GM21825 (cell line): ENCODE data around the gene SELENOV.
"Not testable (repeated sequence)": the region's sequence is repeated elsewhere in the genome, so short reads cannot be mapped to it uniquely, and the experiment has no call there.

Source experiments
- ATAC-seq: cut with Tn5 transposase; IDR thresholded peaks from one replicate; pipeline ENCODE4 v1.9.1; 2021; ENCODE audit warnings: mild to moderate bottlenecking, moderate library complexity; ENCODE audit not compliant: unreplicated experiment

Gene SELENOV

GRCh38 chr19:39514840-39515550 lies at the start of gene SELENOV:
TSS of gene SELENOV (plus strand) at chr19:39515139. CDS start at chr19:39515213, 74 bp downstream.
- no peak for ATAC-seq

- ATAC-seq: no peak
Observed at GRCh38 chr19:39465956-39466747, 48.8 kb upstream of the SELENOV start.

GRCh38 chr19:39467941-39468340 lies 47.0 kb upstream of the SELENOV start:
- no peak for ATAC-seq

- no peak for ATAC-seq
Observed at GRCh38 chr19:39469036-39469435, 45.9 kb upstream of the SELENOV start.

- ATAC-seq: no peak
Observed at GRCh38 chr19:39469567-39469966, 45.4 kb upstream of the SELENOV start.

GRCh38 chr19:39470724-39471339 lies 44.1 kb upstream of the SELENOV start:
- no peak for ATAC-seq

GRCh38 chr19:39471756-39472536 lies 43.0 kb upstream of the SELENOV start:
- ATAC-seq: no peak

GRCh38 chr19:39472746-39473442 lies 42.0 kb upstream of the SELENOV start:
- no peak for ATAC-seq

GRCh38 chr19:39473443-39473960 lies 41.4 kb upstream of the SELENOV start:
- ATAC-seq: no peak

- ATAC-seq: no peak
Observed at GRCh38 chr19:39474139-39474620, 40.8 kb upstream of the SELENOV start.

GRCh38 chr19:39475748-39476147 lies 39.2 kb upstream of the SELENOV start:
- no peak for ATAC-seq

- not testable (repeated sequence) for ATAC-seq
Observed at GRCh38 chr19:39479319-39479801, 35.6 kb upstream of the SELENOV start.

- no peak for ATAC-seq
Observed at GRCh38 chr19:39479916-39480315, 35.0 kb upstream of the SELENOV start.

GRCh38 chr19:39480337-39481228 lies 34.4 kb upstream of the SELENOV start, which contains the start of gene TIMM50:
TSS of gene TIMM50 (plus strand) at chr19:39480838. CDS start at chr19:39480854, 16 bp downstream.
- ATAC-seq: peak; percentile 87

GRCh38 chr19:39481229-39481545 lies 33.8 kb upstream of the SELENOV start:
- no peak for ATAC-seq

- no peak for ATAC-seq
Observed at GRCh38 chr19:39481676-39482075, 33.3 kb upstream of the SELENOV start.

GRCh38 chr19:39483141-39483540 lies 31.8 kb upstream of the SELENOV start:
- no peak for ATAC-seq

- ATAC-seq: no peak
Observed at GRCh38 chr19:39489756-39490155, 25.2 kb upstream of the SELENOV start.

- no peak for ATAC-seq
Observed at GRCh38 chr19:39492225-39492624, 22.7 kb upstream of the SELENOV start.
